GM12878 (cell line): ENCODE data around the gene ADGRG1. TPM values are rescaled to one million over a fixed set of nuclear protein-coding genes. Genes with fewer than 3 reads are reported as not detected.

Experiments used
- ATAC-seq: fragments of 200-7000 bp; cut with Tn5 transposase; 3 replicates; pipeline ENCODE4 v1.9.1; 2020; ENCODE audit warnings: mild to moderate bottlenecking, moderate library complexity
- BruUV-seq: library from RNA; stranded (reverse); fragments of 400-500 nt; replicated peaks from 2 replicates; lab custom pipeline; 2021; lab: Mats Ljungman, UMichigan
- CTCF ChIA-PET: fragments of 300-600 bp; sonication (Branson Sonifier 250); formaldehyde crosslinking; extraction: SDS; loops from one replicate; lab custom pipeline; 2021; ENCODE audit warnings: inconsistent platforms; lab: Yijun Ruan, JAX
- POLR2A ChIA-PET: fragments of 350-600 bp; formaldehyde crosslinking; extraction: SDS; loops from one replicate; lab custom pipeline; 2021; ENCODE audit warnings: inconsistent platforms; lab: Charles Lee
- RAD21 ChIA-PET: fragments of 300-600 bp; sonication (Branson Sonifier 250); formaldehyde crosslinking; loops from one replicate; lab custom pipeline; 2023; ENCODE audit warnings: antibody characterized with exemption; ENCODE audit not compliant: unreplicated experiment; lab: Charles Lee
- SMC1A ChIA-PET: fragments of 300-600 bp; sonication (Branson Sonifier 250); formaldehyde crosslinking; loops from one replicate; lab custom pipeline; 2023; ENCODE audit not compliant: unreplicated experiment, uncharacterized antibody; lab: Charles Lee
- DNase-seq: peaks from one replicate; pipeline ENCODE4 v3.0.0-alpha.2; 2011; ENCODE audit warnings: low read depth, low spot score
- FAIRE-seq: peaks from 3 replicates; lab custom pipeline; 2011; peaks lifted over from hg19 to GRCh38; lab: Jason Lieb, UNC
- H2AFZ ChIP-seq: 2 replicates; pipeline ENCODE4 v1.6.0; 2011; ENCODE audit warnings: low read depth, low read length, control low read depth; ENCODE audit not compliant: control insufficient read depth
- H3K27ac ChIP-seq: 2 replicates; pipeline ENCODE4 v1.5.1; 2011; ENCODE audit warnings: control low read depth; ENCODE audit not compliant: control insufficient read depth, insufficient read depth
- H3K27me3 ChIP-seq, 2 experiments: replicated peaks in 1 of 2; 2 replicates each; pipeline versions ENCODE4 v1.6.0 to v1.6.1; 2011; ENCODE audit warnings: low read length in 1 of 2; ENCODE audit not compliant: control insufficient read depth in 2 of 2, insufficient read depth in 2 of 2
- H3K36me3 ChIP-seq, 2 experiments: 2 replicates each; pipeline ENCODE4 v1.5.1; 2011; ENCODE audit warnings: low read length in 1 of 2; ENCODE audit not compliant: control insufficient read depth in 2 of 2, insufficient read depth in 2 of 2
- H3K4me1 ChIP-seq: 2 replicates; pipeline ENCODE4 v1.6.1; 2011; ENCODE audit warnings: mild to moderate bottlenecking, low read length, moderate library complexity, mixed read lengths; ENCODE audit not compliant: control insufficient read depth, insufficient read depth
- H3K4me2 ChIP-seq: 2 replicates; pipeline ENCODE4 v1.6.0; 2011; ENCODE audit warnings: control low read depth; ENCODE audit not compliant: control insufficient read depth, insufficient read depth
- H3K4me3 ChIP-seq: fragments of 200-600 bp; sonication (generic); 2 replicates; pipeline ENCODE4 v1.5.1; 2016
- H3K79me2 ChIP-seq: 2 replicates; pipeline ENCODE4 v1.6.0; 2011; ENCODE audit warnings: low read length; ENCODE audit not compliant: control insufficient read depth, insufficient read depth
- H3K9ac ChIP-seq: 2 replicates; pipeline ENCODE4 v1.8.0; 2011; ENCODE audit warnings: low read length, control low read depth, mixed read lengths; ENCODE audit not compliant: control insufficient read depth, insufficient read depth
- H3K9me3 ChIP-seq: replicated peaks from 3 replicates; pipeline ENCODE4 v1.5.1; 2011; ENCODE audit warnings: mild to moderate bottlenecking, low read length; ENCODE audit not compliant: control insufficient read depth, insufficient read depth
- H4K20me1 ChIP-seq: 2 replicates; pipeline ENCODE4 v1.6.0; 2011; ENCODE audit not compliant: control insufficient read depth, insufficient read depth
- CTCF ChIP-seq, 3 experiments: IDR thresholded peaks in 2 of 3; conservative IDR thresholded peaks in 1 of 3; 2 replicates each; pipeline ENCODE4 v1.5.1; 2011; ENCODE audit warnings: low read depth in 3 of 3, low read length in 3 of 3, mild to moderate bottlenecking in 3 of 3, control low read depth in 2 of 3, moderate library complexity in 2 of 3, inconsistent platforms in 1 of 3, mixed read lengths in 1 of 3; ENCODE audit not compliant: control insufficient read depth in 2 of 3, insufficient read depth in 1 of 3; ENCODE audit errors: extremely low read depth in 1 of 3
- POLR2A ChIP-seq: IDR thresholded peaks from 2 replicates; pipeline ENCODE4 v1.6.1; 2011; ENCODE audit warnings: low read depth, mild to moderate bottlenecking, low read length
- SIX5 ChIP-seq: IDR thresholded peaks from 2 replicates; pipeline ENCODE4 v1.6.1; 2011; ENCODE audit warnings: mild to moderate bottlenecking, low read depth, low read length, moderate library complexity; ENCODE audit not compliant: severe bottlenecking
- STAT3 ChIP-seq: IDR thresholded peaks from 2 replicates; pipeline ENCODE4 v1.6.1; 2011; ENCODE audit warnings: low read depth, low read length, improper control_type of control experiment
- WGBS: methylation state at CpG from one replicate; pipeline ENCODE4 v1.1.6; 2016; ENCODE audit warnings: low lambda C conversion rate; ENCODE audit not compliant: insufficient replicate concordance, insufficient coverage; ENCODE audit errors: missing lambda C conversion rate; 5-methylcytosine and 5-hydroxymethylcytosine counted together
- in situ Hi-C: fragments of 300-500 bp; cut with MboI; formaldehyde crosslinking; loops from 9 replicates; pipeline ENCODE4 v1.14.3; 2018; ENCODE audit warnings: mixed read lengths
- intact Hi-C: fragments of 100-400 bp; cut with micrococcal nuclease; formaldehyde crosslinking; loops from one replicate; pipeline ENCODE4 v1.14.2; 2022; ENCODE audit not compliant: unreplicated experiment
- polyA plus RNA-seq, 11 experiments: library from polyadenylated mRNA; depleted of rRNA in 4 of 11; unstranded in 6 of 11; stranded (reverse) in 5 of 11; fragments of >200 nt; fragmentation: Nextera tagmentation in 4 of 11; fragmentation: Illumina TruSeq in 1 of 11; extraction: Ambion mirVana in 4 of 11; extraction: Trizol in 1 of 11; gene quantifications; 1 replicate in 1 of 11; 2 replicates in 10 of 11; pipeline versions ENCODE4 v1.2.1 to v1.2.3, GENCODE V29; 2011 to 2016; ENCODE audit warnings: inconsistent platforms in 2 of 11, missing spikeins in 2 of 11, low read depth in 1 of 11
- total RNA-seq, 4 experiments: library from RNA; depleted of rRNA in 3 of 4; stranded (reverse); fragments of >200 nt in 3 of 4; fragmentation: Illumina TruSeq in 1 of 4; extraction: Trizol in 1 of 4; gene quantifications; 2 replicates each; pipeline versions ENCODE4 v1.2.1 to v1.2.3, GENCODE V29; 2013 to 2021

ADGRG1 gene
- total and polyA plus RNA-seq, 10 of the 15 experiments (the other 5 are each of a cell fraction or from before 2014, with no cell fraction given): 0.07 to 2.0 (median 0.75) TPM

GRCh38 chr16:57638381-57638780, 10.0 kb downstream of the ADGRG1 start:
- DNase-seq: no peak
- ChIA-PET SMC1A (interaction anchor here (1.1 to 2.3 kb wide), 4 partner anchors 9 to 37 kb away, joined by 3 to 10 read pairs (median 4); no protein-coding TSS in a partner anchor), RAD21 (interaction anchor here (0.5 to 1.9 kb wide), 2 partner anchors 37 to 49 kb away, joined by 4 to 6 read pairs; no protein-coding TSS in a partner anchor), CTCF (interaction anchor here (0.7 to 3.7 kb wide), 7 partner anchors 9 to 61 kb away, joined by 3 to 19 read pairs (median 8); partner anchors contain the start of gene ADGRG1), POLR2A (no interaction called here)
- WGBS: 24% methylated on average over 2 of the region's 2 CpGs
- no peak overlapping the region for H3K27ac ChIP-seq
- no peak for ATAC-seq
- H3K9me3 ChIP-seq: no peaks in the 10 kb centered on the region
- BruUV-seq: no TSS peak
- peaks cover 0 to 6% of the 10 kb centered on the region in 2 experiments; a peak in 3 of 4 replicates for H3K27me3 ChIP-seq
- H3K9ac ChIP-seq: no peak overlapping the region
- no peaks in the 10 kb centered on the region for H3K79me2 ChIP-seq
- H2AFZ ChIP-seq: no peak overlapping the region
- no peaks in the 10 kb centered on the region for H4K20me1 ChIP-seq
- H3K4me2 ChIP-seq: no peak overlapping the region
- TF ChIP-seq CTCF (IDR thresholded peaks at IDR 0.05 in 2 of 3, conservative IDR thresholded peaks at IDR 0.05 in 1 of 3; ENCODE audit: control insufficient read depth in 2 of 3, extremely low read depth in 1 of 3, insufficient read depth in 1 of 3, low read depth in 3 of 3, low read length in 3 of 3): no peak
- TF ChIP-seq STAT3: no peak
- no peak for TF ChIP-seq POLR2A
- TF ChIP-seq SIX5: no peak
- FAIRE-seq: no peak
- in situ Hi-C loops (no loop called here), intact Hi-C loops (no loop called here)
- H3K4me1 ChIP-seq: no peaks in the 10 kb centered on the region
- no peaks in the 10 kb centered on the region for H3K36me3 ChIP-seq
- no peak overlapping the region for H3K4me3 ChIP-seq
